Measurements from ENCODE around the gene RASSF5. TPM values are rescaled to one million over a fixed set of nuclear protein-coding genes. Genes with fewer than 3 reads are reported as not detected.
A peak's percentile ranks its signal among the peaks of the same experiment; 100 is the strongest.

RASSF5 gene
- total and polyA plus RNA-seq, 9 of the 15 experiments (the other 6 are each of a cell fraction or from before 2014, with no cell fraction given): 6.1 to 41.0 (median 25.2) TPM

DNA sequence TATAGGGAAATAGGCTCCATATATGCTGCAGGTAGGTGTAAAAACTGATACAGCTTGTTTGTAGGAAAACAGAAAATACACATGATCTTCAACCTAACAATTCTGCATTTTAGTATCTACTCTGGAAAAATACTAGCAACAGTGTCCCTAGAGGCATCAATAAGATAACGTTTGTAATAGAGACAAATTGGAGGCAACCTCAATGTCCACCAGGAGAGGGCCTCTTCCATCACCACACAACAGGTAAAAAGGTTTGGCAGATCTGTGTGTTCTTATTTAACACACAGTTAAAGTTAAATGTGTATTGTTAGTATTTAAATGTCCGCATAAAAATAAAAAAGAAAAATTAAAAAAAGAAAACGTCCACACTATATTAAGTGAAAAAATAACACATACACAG lies 99.5 kb downstream of the RASSF5 start (continued):
- TF ChIP-seq, protein P1, sequence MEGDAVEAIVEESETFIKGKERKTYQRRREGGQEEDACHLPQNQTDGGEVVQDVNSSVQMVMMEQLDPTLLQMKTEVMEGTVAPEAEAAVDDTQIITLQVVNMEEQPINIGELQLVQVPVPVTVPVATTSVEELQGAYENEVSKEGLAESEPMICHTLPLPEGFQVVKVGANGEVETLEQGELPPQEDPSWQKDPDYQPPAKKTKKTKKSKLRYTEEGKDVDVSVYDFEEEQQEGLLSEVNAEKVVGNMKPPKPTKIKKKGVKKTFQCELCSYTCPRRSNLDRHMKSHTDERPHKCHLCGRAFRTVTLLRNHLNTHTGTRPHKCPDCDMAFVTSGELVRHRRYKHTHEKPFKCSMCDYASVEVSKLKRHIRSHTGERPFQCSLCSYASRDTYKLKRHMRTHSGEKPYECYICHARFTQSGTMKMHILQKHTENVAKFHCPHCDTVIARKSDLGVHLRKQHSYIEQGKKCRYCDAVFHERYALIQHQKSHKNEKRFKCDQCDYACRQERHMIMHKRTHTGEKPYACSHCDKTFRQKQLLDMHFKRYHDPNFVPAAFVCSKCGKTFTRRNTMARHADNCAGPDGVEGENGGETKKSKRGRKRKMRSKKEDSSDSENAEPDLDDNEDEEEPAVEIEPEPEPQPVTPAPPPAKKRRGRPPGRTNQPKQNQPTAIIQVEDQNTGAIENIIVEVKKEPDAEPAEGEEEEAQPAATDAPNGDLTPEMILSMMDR (IDR thresholded peaks at IDR 0.05 in 2 of 3, conservative IDR thresholded peaks at IDR 0.05 in 1 of 3; ENCODE audit: insufficient read depth in 2 of 3, low read depth in 1 of 3, low read length in 3 of 3): peak; percentile 61 to 97 (median 91)
- no peak for TF ChIP-seq ZNF764 (CRISPR knock-in tag; IDR thresholded peaks at IDR 0.05; ENCODE audit: low read depth)
- TF ChIP-seq PHF8 (IDR thresholded peaks at IDR 0.05; ENCODE audit: borderline replicate concordance, low read length): no peak
- TF ChIP-seq, protein P2, sequence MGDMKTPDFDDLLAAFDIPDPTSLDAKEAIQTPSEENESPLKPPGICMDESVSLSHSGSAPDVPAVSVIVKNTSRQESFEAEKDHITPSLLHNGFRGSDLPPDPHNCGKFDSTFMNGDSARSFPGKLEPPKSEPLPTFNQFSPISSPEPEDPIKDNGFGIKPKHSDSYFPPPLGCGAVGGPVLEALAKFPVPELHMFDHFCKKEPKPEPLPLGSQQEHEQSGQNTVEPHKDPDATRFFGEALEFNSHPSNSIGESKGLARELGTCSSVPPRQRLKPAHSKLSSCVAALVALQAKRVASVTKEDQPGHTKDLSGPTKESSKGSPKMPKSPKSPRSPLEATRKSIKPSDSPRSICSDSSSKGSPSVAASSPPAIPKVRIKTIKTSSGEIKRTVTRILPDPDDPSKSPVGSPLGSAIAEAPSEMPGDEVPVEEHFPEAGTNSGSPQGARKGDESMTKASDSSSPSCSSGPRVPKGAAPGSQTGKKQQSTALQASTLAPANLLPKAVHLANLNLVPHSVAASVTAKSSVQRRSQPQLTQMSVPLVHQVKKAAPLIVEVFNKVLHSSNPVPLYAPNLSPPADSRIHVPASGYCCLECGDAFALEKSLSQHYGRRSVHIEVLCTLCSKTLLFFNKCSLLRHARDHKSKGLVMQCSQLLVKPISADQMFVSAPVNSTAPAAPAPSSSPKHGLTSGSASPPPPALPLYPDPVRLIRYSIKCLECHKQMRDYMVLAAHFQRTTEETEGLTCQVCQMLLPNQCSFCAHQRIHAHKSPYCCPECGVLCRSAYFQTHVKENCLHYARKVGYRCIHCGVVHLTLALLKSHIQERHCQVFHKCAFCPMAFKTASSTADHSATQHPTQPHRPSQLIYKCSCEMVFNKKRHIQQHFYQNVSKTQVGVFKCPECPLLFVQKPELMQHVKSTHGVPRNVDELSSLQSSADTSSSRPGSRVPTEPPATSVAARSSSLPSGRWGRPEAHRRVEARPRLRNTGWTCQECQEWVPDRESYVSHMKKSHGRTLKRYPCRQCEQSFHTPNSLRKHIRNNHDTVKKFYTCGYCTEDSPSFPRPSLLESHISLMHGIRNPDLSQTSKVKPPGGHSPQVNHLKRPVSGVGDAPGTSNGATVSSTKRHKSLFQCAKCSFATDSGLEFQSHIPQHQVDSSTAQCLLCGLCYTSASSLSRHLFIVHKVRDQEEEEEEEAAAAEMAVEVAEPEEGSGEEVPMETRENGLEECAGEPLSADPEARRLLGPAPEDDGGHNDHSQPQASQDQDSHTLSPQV (IDR thresholded peaks at IDR 0.05): no peak
- no peak for TF ChIP-seq NR2F6 (CRISPR knock-in tag; IDR thresholded peaks at IDR 0.05)
- TF ChIP-seq, protein P3, sequence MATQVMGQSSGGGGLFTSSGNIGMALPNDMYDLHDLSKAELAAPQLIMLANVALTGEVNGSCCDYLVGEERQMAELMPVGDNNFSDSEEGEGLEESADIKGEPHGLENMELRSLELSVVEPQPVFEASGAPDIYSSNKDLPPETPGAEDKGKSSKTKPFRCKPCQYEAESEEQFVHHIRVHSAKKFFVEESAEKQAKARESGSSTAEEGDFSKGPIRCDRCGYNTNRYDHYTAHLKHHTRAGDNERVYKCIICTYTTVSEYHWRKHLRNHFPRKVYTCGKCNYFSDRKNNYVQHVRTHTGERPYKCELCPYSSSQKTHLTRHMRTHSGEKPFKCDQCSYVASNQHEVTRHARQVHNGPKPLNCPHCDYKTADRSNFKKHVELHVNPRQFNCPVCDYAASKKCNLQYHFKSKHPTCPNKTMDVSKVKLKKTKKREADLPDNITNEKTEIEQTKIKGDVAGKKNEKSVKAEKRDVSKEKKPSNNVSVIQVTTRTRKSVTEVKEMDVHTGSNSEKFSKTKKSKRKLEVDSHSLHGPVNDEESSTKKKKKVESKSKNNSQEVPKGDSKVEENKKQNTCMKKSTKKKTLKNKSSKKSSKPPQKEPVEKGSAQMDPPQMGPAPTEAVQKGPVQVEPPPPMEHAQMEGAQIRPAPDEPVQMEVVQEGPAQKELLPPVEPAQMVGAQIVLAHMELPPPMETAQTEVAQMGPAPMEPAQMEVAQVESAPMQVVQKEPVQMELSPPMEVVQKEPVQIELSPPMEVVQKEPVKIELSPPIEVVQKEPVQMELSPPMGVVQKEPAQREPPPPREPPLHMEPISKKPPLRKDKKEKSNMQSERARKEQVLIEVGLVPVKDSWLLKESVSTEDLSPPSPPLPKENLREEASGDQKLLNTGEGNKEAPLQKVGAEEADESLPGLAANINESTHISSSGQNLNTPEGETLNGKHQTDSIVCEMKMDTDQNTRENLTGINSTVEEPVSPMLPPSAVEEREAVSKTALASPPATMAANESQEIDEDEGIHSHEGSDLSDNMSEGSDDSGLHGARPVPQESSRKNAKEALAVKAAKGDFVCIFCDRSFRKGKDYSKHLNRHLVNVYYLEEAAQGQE (IDR thresholded peaks at IDR 0.05; ENCODE audit: borderline replicate concordance): peak; percentile 26; the same call in 1 of the 2 replicates
- TF ChIP-seq, protein P3 (CRISPR knock-in tag; IDR thresholded peaks at IDR 0.05; ENCODE audit: low read depth): no peak
- peak; percentile 22 to 62; a peak in 3 of 4 replicates for TF ChIP-seq RAD21 (CRISPR knock-in tag; conservative IDR thresholded peaks at IDR 0.05 in 1 of 2, IDR thresholded peaks at IDR 0.05 in 1 of 2)
- TF ChIP-seq NEUROD1 (IDR thresholded peaks at IDR 0.05; ENCODE audit: borderline replicate concordance, low read depth, low read length, partially characterized antibody): no peak
- no peak for TF ChIP-seq SETDB1 (IDR thresholded peaks at IDR 0.05; ENCODE audit: low read length)

Measured in K562 (cell line).